GM10266 (cell line): Measurements from ENCODE around the gene SMARCB1.

Source experiments
- DNase-seq: peaks from one replicate; pipeline ENCODE4 v3.0.0; 2012; ENCODE audit errors: extremely low spot score
- TF ChIP-seq, protein P1 (sequence below): IDR thresholded peaks from 2 replicates; pipeline ENCODE4 v1.5.1; 2012; ENCODE audit warnings: mild to moderate bottlenecking, low read depth; ENCODE audit not compliant: control insufficient read depth, insufficient read depth; ENCODE audit errors: missing control alignments

Gene SMARCB1

DNA sequence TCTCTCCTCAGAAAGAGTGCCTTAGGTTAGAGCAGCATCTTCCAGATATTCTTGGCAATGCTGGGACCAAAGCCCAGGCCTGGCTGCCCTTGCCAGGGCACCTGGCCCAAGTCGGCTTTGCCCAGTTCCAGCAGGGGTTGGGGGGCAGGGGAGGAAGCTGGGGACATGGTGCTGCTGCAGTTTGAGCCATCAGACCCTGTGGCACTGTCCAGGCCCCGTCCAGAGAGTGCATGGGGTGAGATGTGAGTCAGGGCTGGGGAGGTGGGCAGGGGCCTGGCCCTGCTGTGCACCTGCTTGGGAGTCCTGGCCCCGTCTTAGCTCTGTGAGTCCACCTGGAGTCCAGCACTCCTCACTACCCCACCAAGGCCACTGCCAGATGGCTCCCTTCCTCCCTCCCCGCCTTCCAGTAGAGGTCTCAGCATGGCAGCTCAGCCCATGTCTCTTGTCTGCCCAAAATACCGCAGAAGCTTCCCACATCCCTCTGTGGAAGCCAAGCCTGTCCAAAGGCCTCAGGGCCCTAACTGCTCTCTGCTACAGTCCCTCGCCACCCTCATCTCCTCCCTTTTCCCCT, 35.4 kb downstream of the SMARCB1 start:
- no peak for DNase-seq
- TF ChIP-seq, protein P1, sequence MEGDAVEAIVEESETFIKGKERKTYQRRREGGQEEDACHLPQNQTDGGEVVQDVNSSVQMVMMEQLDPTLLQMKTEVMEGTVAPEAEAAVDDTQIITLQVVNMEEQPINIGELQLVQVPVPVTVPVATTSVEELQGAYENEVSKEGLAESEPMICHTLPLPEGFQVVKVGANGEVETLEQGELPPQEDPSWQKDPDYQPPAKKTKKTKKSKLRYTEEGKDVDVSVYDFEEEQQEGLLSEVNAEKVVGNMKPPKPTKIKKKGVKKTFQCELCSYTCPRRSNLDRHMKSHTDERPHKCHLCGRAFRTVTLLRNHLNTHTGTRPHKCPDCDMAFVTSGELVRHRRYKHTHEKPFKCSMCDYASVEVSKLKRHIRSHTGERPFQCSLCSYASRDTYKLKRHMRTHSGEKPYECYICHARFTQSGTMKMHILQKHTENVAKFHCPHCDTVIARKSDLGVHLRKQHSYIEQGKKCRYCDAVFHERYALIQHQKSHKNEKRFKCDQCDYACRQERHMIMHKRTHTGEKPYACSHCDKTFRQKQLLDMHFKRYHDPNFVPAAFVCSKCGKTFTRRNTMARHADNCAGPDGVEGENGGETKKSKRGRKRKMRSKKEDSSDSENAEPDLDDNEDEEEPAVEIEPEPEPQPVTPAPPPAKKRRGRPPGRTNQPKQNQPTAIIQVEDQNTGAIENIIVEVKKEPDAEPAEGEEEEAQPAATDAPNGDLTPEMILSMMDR = no peak

DNA sequence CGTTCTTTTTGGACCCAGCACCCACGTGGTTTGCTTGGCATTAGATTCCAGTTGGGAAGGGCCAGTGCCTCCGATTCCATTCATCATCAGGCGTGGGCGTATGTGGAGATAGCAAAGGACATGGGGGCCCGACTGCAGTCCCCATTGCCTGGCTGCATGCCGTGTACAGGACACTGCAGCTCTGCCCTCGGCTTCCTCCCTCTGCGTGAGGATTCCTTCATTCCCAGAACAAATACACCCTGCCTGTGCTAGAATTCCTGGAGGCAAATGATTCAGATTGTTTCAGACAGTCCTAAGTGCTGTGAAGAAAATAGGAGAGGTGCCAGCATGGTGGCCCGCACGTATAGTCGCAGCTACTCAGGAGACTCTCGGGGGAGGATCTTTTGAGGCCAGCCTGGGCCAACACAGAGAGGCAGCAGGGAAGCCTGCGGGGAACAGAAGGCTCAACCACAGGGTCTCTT, 36.6 kb downstream of the SMARCB1 start:
- no peak for DNase-seq
- TF ChIP-seq, protein P1 = no peak

DNA sequence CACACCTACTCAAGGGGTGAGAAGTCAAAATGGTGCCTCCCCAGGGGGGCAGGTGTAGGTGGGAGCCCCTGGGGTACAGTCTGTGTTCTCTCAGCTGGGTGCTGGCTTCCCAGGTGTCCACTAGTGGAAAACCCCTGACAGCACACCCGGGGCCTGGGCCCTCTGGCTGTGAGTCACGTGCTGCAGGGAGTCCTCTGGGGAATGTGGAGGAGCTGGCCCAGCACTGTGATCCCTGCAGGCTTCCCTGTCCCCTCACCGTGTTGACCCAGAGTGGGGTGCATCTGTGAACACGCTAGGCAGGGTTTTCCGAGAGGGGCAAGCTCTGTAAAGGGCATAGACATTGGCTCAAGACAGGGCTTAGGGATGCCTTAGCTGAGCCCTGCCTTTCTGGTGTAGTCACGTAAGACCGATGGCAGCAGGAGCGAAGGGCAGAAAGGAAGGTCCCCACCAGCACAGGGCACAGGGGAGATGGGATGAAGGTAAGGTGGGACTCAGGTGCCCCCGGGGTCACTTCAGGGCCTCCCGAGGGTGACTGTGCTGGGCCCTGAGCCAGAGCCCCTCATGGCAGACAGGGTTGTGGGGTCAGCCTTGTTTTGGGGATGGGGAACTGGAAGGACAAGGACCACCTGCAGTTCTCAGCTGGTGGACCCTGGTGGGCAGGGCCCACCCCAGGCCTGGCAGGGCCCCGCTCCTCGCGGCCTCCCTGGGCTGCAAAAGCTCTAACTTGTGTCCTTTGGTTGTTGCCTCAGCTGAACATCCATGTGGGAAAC, 37.9 kb downstream of the SMARCB1 start:
- TF ChIP-seq, protein P1 = no peak
- no peak for DNase-seq

DNA sequence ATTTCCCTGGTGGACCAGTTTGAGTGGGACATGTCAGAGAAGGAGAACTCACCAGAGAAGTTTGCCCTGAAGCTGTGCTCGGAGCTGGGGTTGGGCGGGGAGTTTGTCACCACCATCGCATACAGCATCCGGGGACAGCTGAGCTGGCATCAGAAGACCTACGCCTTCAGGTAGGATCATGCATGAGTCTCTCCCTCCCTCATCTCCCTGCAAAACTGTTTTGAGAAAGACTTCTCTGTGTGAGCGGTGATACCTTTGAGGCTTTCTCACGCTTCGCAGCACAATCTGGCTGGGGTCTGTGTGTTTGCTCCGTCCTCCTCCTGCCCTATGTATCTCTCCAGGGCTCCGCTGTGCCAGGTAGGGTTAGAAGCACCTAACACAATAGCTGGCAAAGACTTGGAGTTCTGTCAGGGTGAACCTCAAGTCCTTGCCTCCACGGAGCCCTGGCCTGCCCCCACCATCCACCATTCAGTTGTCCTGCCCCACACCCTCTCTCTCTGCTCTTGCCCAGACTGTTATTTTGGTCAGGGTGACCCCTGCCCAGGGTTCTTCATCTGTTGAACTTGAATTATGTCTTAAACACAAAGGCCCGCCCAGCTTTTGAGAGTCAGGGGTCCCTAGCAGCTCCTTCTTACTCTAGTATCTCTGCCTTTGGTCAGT, 38.6 kb downstream of the SMARCB1 start:
- no peak for DNase-seq
- TF ChIP-seq, protein P1 = no peak

DNA sequence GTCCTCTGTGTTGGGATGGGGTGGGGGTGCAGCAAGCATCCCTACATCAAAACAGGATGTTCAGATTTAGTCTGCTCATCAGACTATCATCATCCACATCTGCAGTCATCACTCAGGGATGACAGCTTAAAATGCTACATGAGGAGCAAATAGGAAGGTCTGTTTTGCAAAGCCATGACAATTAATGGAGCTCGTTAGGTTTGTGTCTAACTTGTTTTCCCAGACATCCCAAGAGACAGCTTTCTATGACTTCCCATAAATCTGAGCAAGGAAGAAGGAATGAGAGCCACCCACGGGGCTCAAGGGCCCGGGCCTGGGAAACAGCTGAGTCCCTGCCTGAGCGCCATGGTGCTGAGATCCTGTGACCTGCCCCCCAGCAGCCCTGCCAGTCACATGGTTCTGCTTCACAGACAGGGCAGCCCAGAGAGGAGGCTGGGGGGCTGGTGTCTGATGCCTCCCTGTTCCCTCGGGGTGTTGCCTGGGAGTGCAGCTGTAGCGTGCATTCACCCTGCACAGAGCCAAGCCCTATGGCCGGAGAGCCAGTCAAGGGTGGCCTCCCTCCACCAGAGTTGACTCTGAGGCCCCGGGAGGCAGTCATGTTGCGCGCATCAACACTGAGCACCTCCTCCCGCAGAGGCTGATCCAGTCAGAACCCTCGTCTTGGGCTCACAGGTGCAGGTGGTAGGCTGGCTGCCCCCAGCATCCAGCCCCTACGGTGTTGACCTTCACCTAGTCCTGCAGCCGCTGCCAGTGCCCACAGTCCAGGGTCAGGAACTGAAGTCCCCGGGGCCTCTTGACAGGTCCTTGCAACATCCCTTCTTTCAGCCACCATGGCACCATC, 40.0 kb downstream of the SMARCB1 start:
- TF ChIP-seq, protein P1 = no peak
- DNase-seq = no peak

DNA sequence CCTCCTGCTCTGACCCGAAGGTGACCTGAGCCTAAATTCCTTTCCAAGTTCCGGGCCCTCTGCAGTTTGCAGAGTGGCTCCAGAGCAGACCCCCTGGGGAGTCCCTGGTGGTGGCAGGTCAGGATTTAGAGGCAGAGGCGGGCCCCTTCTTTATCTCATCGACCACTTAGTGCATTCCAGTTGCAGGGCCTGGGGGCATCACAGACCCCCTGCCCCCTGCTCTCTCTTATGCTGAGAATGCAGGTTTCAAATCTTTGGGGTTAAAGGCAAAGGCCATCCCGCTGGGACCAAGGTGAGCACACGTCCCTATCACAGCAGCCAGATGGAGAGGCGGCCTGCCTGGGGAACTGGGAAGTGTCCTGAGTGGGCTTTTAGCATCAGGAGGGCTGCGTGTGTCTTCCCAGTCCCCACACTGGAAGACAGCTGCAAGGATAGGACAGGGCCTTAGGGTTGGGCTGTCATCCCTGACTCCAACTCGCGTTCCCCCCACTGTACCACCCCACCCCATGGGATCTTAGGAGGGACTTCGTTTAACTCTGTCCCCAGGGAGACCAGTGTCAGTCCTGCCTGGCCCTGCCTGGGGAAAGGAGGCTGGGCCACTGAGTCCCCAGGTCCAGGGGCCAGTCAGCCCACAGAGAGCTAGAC, 40.7 kb downstream of the SMARCB1 start:
- TF ChIP-seq, protein P1 = no peak

More for the DNA sequence above, 40.7 kb downstream of the SMARCB1 start:
- no peak for DNase-seq
